ENCODE data around the gene SGPP2. TPM values are rescaled to one million over a fixed set of nuclear protein-coding genes. Genes with fewer than 3 reads are reported as not detected.

The SGPP2 gene
- total and polyA plus RNA-seq, 2 experiments from 2014 or later = 0.08 TPM; not detected in 1

- TF ChIP-seq CTCF (conservative IDR thresholded peaks at IDR 0.05; ENCODE audit: low read depth in 2 of 2) = no peak
- TF ChIP-seq EZH2phosphoT487 (IDR thresholded peaks at IDR 0.05; ENCODE audit: unreplicated experiment) = no peak
- no peak for TF ChIP-seq ZNF462 (CRISPR knock-in tag; IDR thresholded peaks at IDR 0.05)
Observed at GRCh38 chr2:222383255-222383654, 41.1 kb upstream of the SGPP2 start (continued).

- Histone ChIP-seq H3K4me3 (no peak overlapping the region), H3K4me2 (no peak overlapping the region), H3K79me2 (replicated peaks; ENCODE audit: insufficient read depth) (no peaks in the 10 kb centered on the region), H3K36me3 (ENCODE audit: insufficient read depth) (no peaks in the 10 kb centered on the region), H4K20me1 (replicated peaks; ENCODE audit: insufficient read depth) (no peaks in the 10 kb centered on the region), H3K9me2 (ENCODE audit: insufficient read depth) (no peaks in the 10 kb centered on the region; the same call in 1 of the 2 replicates), H3K27me3 (ENCODE audit: insufficient read depth) (no peaks in the 10 kb centered on the region), H3K4me1 (ENCODE audit: insufficient read depth) (peaks cover 18% of the 10 kb centered on the region), H2AFZ (no peak overlapping the region), H3F3A (replicated peaks; ENCODE audit: low read depth) (no peaks in the 10 kb centered on the region), H3K27ac (ENCODE audit: low read depth) (no peak overlapping the region)
- H3K36me3 Mint-ChIP-seq (ENCODE audit: low read depth) = 0 out of 3 replicates have a peak, but pooled peaks cover 3% of the 10 kb centered on the region
- H3K4me3 Mint-ChIP-seq = no peak overlapping the region
- DNase-seq (ENCODE audit: low spot score) (no peak), ATAC-seq (no peak)
- peaks cover 7% of the 10 kb centered on the region; the same call in 2 of the 3 replicates for H3K9me3 Mint-ChIP-seq
- H3K4me1 Mint-ChIP-seq = peaks cover 30% of the 10 kb centered on the region
- H3K27me3 Mint-ChIP-seq (ENCODE audit: insufficient read depth, low read depth, poor library complexity) = peaks cover 1% of the 10 kb centered on the region
- no peak overlapping the region for H3K27ac Mint-ChIP-seq
- TF ChIP-seq ETS1 (IDR thresholded peaks at IDR 0.05) (no peak), CREB1 (CRISPR knock-in tag; IDR thresholded peaks at IDR 0.05; ENCODE audit: low read depth) (no peak), NANOG (IDR thresholded peaks at IDR 0.05; ENCODE audit: borderline replicate concordance) (no peak), JUNB (IDR thresholded peaks at IDR 0.05; ENCODE audit: unreplicated experiment) (no peak), EZH2 (IDR thresholded peaks at IDR 0.05; ENCODE audit: low read depth, unreplicated experiment) (no peak), POLR2AphosphoS5 (IDR thresholded peaks at IDR 0.05; ENCODE audit: low read depth) (no peak), ZNF331 (CRISPR knock-in tag; IDR thresholded peaks at IDR 0.05; ENCODE audit: low read depth) (no peak)
Observed at GRCh38 chr2:222391743-222392285, 32.5 kb upstream of the SGPP2 start.
